WTC11 (cell line): ENCODE measurements around the gene CDK4. TPM values are rescaled to one million over a fixed set of nuclear protein-coding genes. Genes with fewer than 3 reads are reported as not detected.

Source experiments
- AFF4 ChIP-seq: sonication (generic); formaldehyde crosslinking; IDR thresholded peaks from 2 replicates; pipeline ENCODE4 v1.8.1; 2023; ENCODE audit warnings: mild to moderate bottlenecking, missing genetic modification reagents, borderline replicate concordance
- ARID4B ChIP-seq: sonication (generic); formaldehyde crosslinking; IDR thresholded peaks from 2 replicates; pipeline ENCODE4 v1.8.0; 2023; ENCODE audit warnings: missing genetic modification reagents, mild to moderate bottlenecking, borderline replicate concordance
- CBFB ChIP-seq: sonication (generic); formaldehyde crosslinking; IDR thresholded peaks from 2 replicates; pipeline ENCODE4 v1.8.1; 2022; ENCODE audit warnings: mild to moderate bottlenecking, low read depth, missing genetic modification reagents
- ESRRA ChIP-seq: sonication (generic); formaldehyde crosslinking; IDR thresholded peaks from 2 replicates; pipeline ENCODE4 v1.8.1; 2022; ENCODE audit warnings: mild to moderate bottlenecking, missing genetic modification reagents, borderline replicate concordance
- FOXP1 ChIP-seq: sonication (generic); formaldehyde crosslinking; IDR thresholded peaks from 2 replicates; pipeline ENCODE4 v1.8.0; 2022; ENCODE audit warnings: missing genetic modification reagents, mild to moderate bottlenecking, moderate library complexity, borderline replicate concordance
- GABPB1 ChIP-seq: sonication (generic); formaldehyde crosslinking; IDR thresholded peaks from 2 replicates; pipeline ENCODE4 v1.8.1; 2023; ENCODE audit warnings: mild to moderate bottlenecking, missing genetic modification reagents
- IRF1 ChIP-seq: sonication (generic); formaldehyde crosslinking; IDR thresholded peaks from 2 replicates; pipeline ENCODE4 v1.8.0; 2023; ENCODE audit warnings: missing genetic modification reagents
- MAX ChIP-seq: sonication (generic); formaldehyde crosslinking; IDR thresholded peaks from 2 replicates; pipeline ENCODE4 v1.8.0; 2022; ENCODE audit warnings: mild to moderate bottlenecking, missing genetic modification reagents
- MXD4 ChIP-seq: fragments of 250-450 bp; sonication (Bioruptor Pico); IDR thresholded peaks from 2 replicates; pipeline ENCODE4 v1.8.0; 2021; ENCODE audit warnings: mild to moderate bottlenecking, moderate library complexity, borderline replicate concordance
- NFYB ChIP-seq: sonication (generic); formaldehyde crosslinking; conservative IDR thresholded peaks from 2 replicates; pipeline ENCODE4 v1.8.0; 2022; ENCODE audit warnings: low read depth, missing genetic modification reagents
- RORB ChIP-seq: fragments of 250-450 bp; sonication (Bioruptor Pico); IDR thresholded peaks from 2 replicates; pipeline ENCODE4 v1.9.0; 2021; ENCODE audit warnings: mild to moderate bottlenecking
- SP1 ChIP-seq: sonication (generic); formaldehyde crosslinking; conservative IDR thresholded peaks from 2 replicates; pipeline ENCODE4 v1.8.1; 2022; ENCODE audit warnings: missing genetic modification reagents
- STAT6 ChIP-seq: sonication (generic); formaldehyde crosslinking; conservative IDR thresholded peaks from 2 replicates; pipeline ENCODE4 v1.8.1; 2023; ENCODE audit warnings: mild to moderate bottlenecking, low read depth, missing genetic modification reagents, moderate library complexity
- TCF7 ChIP-seq: sonication (generic); formaldehyde crosslinking; IDR thresholded peaks from 2 replicates; pipeline ENCODE4 v1.8.0; 2022; ENCODE audit warnings: mild to moderate bottlenecking, low read depth, missing genetic modification reagents, moderate library complexity
- TEAD1 ChIP-seq: sonication (generic); formaldehyde crosslinking; IDR thresholded peaks from 2 replicates; pipeline ENCODE4 v1.8.0; 2022; ENCODE audit warnings: mild to moderate bottlenecking, missing genetic modification reagents
- total RNA-seq: library from RNA; stranded (reverse); gene quantifications from 3 replicates; pipeline ENCODE4 v1.2.3, GENCODE V29; 2021
- TF ChIP-seq, protein P1 (sequence below): fragments of 250-450 bp; sonication (Bioruptor Pico); conservative IDR thresholded peaks from 2 replicates; pipeline ENCODE4 v1.9.0; 2021; ENCODE audit warnings: mild to moderate bottlenecking
- TF ChIP-seq, protein P2 (sequence below): sonication (generic); formaldehyde crosslinking; IDR thresholded peaks from 2 replicates; pipeline ENCODE4 v1.8.0; 2022; ENCODE audit warnings: mild to moderate bottlenecking, missing genetic modification reagents
- TF ChIP-seq, protein P3 (sequence below): fragments of 250-450 bp; sonication (Bioruptor Pico); IDR thresholded peaks from 2 replicates; pipeline ENCODE4 v1.8.0; 2021; ENCODE audit warnings: mild to moderate bottlenecking
- TF ChIP-seq, protein P4 (sequence below): sonication (generic); formaldehyde crosslinking; IDR thresholded peaks from 2 replicates; pipeline ENCODE4 v1.8.1; 2022; ENCODE audit warnings: missing genetic modification reagents, borderline replicate concordance

The CDK4 gene
- total RNA-seq, 1 experiment from 2014 or later = 152 TPM

- TF ChIP-seq, protein P1, sequence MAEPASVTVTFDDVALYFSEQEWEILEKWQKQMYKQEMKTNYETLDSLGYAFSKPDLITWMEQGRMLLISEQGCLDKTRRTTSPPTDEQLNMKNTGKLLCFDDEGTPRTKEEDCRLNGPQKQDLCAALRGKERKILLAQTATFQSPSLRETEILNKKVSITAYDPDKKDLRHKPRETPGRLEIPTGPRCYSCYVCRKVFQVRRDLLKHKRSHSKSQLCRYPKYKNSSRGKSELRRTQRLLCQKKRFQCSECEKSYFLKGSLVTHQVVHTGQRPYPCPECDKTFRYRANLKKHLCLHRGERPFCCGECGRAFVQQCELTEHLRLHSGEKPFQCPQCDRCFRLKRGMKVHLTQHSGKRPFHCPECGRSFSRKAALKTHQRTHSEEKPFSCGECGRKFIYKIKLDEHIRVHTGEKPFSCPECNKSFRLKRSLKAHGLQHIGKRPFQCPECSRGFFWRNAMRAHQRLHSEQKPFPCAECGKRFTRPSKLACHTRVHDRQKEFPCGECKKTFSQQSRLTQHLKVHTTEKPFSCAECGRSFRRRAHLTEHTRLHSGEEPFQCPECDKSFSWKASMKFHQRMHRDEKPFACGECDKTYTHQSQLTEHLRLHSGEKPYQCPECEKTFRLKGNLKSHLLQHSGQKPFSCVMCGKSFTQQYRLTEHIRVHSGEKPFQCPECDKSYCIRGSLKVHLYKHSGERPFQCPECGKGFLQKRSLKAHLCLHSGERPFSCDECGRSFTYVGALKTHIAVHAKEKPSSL (CRISPR knock-in tag) = no peak
- TF ChIP-seq, protein P2, sequence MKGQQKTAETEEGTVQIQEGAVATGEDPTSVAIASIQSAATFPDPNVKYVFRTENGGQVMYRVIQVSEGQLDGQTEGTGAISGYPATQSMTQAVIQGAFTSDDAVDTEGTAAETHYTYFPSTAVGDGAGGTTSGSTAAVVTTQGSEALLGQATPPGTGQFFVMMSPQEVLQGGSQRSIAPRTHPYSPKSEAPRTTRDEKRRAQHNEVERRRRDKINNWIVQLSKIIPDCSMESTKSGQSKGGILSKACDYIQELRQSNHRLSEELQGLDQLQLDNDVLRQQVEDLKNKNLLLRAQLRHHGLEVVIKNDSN (CRISPR knock-in tag) = peak; percentile 41; the same call in 1 of the 2 replicates
- TF ChIP-seq CBFB (CRISPR knock-in tag) (no peak), STAT6 (no peak), RORB (CRISPR knock-in tag) (no peak), NFYB (CRISPR knock-in tag) (no peak), SP1 (CRISPR knock-in tag) (peak; percentile 89), TEAD1 (CRISPR knock-in tag) (peak; percentile 86), MAX (peak; percentile 83), IRF1 (CRISPR knock-in tag) (no peak), FOXP1 (CRISPR knock-in tag) (peak; percentile 81), ARID4B (peak; percentile 80), MXD4 (CRISPR knock-in tag) (no peak), TCF7 (CRISPR knock-in tag) (no peak), AFF4 (CRISPR knock-in tag) (no peak), ESRRA (CRISPR knock-in tag) (no peak), GABPB1 (peak; percentile 90)
- TF ChIP-seq, protein P3, sequence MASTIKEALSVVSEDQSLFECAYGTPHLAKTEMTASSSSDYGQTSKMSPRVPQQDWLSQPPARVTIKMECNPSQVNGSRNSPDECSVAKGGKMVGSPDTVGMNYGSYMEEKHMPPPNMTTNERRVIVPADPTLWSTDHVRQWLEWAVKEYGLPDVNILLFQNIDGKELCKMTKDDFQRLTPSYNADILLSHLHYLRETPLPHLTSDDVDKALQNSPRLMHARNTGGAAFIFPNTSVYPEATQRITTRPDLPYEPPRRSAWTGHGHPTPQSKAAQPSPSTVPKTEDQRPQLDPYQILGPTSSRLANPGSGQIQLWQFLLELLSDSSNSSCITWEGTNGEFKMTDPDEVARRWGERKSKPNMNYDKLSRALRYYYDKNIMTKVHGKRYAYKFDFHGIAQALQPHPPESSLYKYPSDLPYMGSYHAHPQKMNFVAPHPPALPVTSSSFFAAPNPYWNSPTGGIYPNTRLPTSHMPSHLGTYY (CRISPR knock-in tag) = no peak
- TF ChIP-seq, protein P4, sequence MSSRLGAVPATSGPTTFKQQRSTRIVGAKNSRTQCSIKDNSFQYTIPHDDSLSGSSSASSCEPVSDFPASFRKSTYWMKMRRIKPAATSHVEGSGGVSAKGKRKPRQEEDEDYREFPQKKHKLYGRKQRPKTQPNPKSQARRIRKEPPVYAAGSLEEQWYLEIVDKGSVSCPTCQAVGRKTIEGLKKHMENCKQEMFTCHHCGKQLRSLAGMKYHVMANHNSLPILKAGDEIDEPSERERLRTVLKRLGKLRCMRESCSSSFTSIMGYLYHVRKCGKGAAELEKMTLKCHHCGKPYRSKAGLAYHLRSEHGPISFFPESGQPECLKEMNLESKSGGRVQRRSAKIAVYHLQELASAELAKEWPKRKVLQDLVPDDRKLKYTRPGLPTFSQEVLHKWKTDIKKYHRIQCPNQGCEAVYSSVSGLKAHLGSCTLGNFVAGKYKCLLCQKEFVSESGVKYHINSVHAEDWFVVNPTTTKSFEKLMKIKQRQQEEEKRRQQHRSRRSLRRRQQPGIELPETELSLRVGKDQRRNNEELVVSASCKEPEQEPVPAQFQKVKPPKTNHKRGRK = no peak
Measured at GRCh38 chr12:57782608-57783465, 30.7 kb upstream of the CDK4 start, which contains the start of gene TSFM (continued).
